Thoracic aorta (tissue), 2 donors: ENCODE measurements around the gene HSPA6. TPM values are rescaled to one million over a fixed set of nuclear protein-coding genes. Genes with fewer than 3 reads are reported as not detected.
"Not testable (repeated sequence)": the region's sequence is repeated elsewhere in the genome, so short reads cannot be mapped to it uniquely, and the experiment has no call there.

Experiments
- ATAC-seq: fragments of 150-250 bp; one replicate; pipeline ENCODE4 v1.8.0; 2017; ENCODE audit warnings: low read depth; ENCODE audit not compliant: insufficient number of reproducible peaks, low FRiP score
- DNase-seq: peaks from one replicate; pipeline ENCODE4 v3.0.0-alpha.2; 2020; ENCODE audit warnings: low spot score
- H3K27ac ChIP-seq, 2 donors: fragments of 200-600 bp; sonication (generic); 1 replicate in 1 of 2; 2 replicates in 1 of 2; pipeline ENCODE4 v1.5.1; 2016; ENCODE audit warnings: mild to moderate bottlenecking in 2 of 2, moderate library complexity in 2 of 2
- H3K27me3 ChIP-seq: fragments of 200-600 bp; sonication (generic); replicated peaks from 2 replicates; pipeline ENCODE4 v1.6.0; 2016; ENCODE audit warnings: mild to moderate bottlenecking; ENCODE audit not compliant: insufficient read depth
- H3K36me3 ChIP-seq: fragments of 200-600 bp; sonication (generic); one replicate; pipeline ENCODE4 v1.5.1; 2016
- H3K4me1 ChIP-seq, 2 donors: fragments of 200-600 bp; sonication (generic); 1 replicate in 1 of 2; 2 replicates in 1 of 2; pipeline versions ENCODE4 v1.5.1 to v1.6.0; 2016; ENCODE audit warnings: low read depth in 2 of 2, mild to moderate bottlenecking in 1 of 2; ENCODE audit not compliant: control insufficient read depth in 1 of 2
- H3K4me3 ChIP-seq: fragments of 200-600 bp; sonication (generic); 2 replicates; pipeline ENCODE4 v1.5.1; 2016; ENCODE audit warnings: mild to moderate bottlenecking
- H3K9me3 ChIP-seq: fragments of 200-600 bp; sonication (generic); 2 replicates; pipeline ENCODE4 v1.5.1; 2016
- total RNA-seq, 2 donors: library from RNA; depleted of rRNA; stranded (reverse); fragments of >200 nt; gene quantifications; one replicate each; pipeline versions ENCODE4 v1.1.0 to v1.2.3, GENCODE V29; 2016

Gene HSPA6
- total RNA-seq, 2 donors from 2014 or later, result 7.7 to 11.9 TPM

- not testable (repeated sequence) for DNase-seq, H3K9me3 ChIP-seq, H3K36me3 ChIP-seq, H3K27me3 ChIP-seq, ATAC-seq, H3K4me3 ChIP-seq
- H3K27ac ChIP-seq, result peak overlapping the region; percentile 69 to 80
- H3K4me1 ChIP-seq, result peaks cover 9 to 23% of the 10 kb centered on the region in 2 donors
Measured at GRCh38 chr1:161513953-161514352, 10.4 kb upstream of the HSPA6 start.

- H3K9me3 ChIP-seq, H3K4me1 ChIP-seq, H3K27me3 ChIP-seq, ATAC-seq, H3K36me3 ChIP-seq, DNase-seq: not testable (repeated sequence)
- Histone ChIP-seq H3K27ac (peak overlapping the region in 1 of 2 donors; percentile 88), H3K4me3 (peak overlapping the region; percentile 82)
Measured at GRCh38 chr1:161523041-161523816, 1.1 kb upstream of the HSPA6 start.

GRCh38 chr1:161524742-161525291, 477 bp downstream of the HSPA6 start:
- peak overlapping the region in 1 of 2 donors; percentile 44 for H3K27ac ChIP-seq
- ATAC-seq, DNase-seq, H3K36me3 ChIP-seq, H3K27me3 ChIP-seq, H3K9me3 ChIP-seq, H3K4me1 ChIP-seq: not testable (repeated sequence)
- H3K4me3 ChIP-seq, result peak overlapping the region; percentile 82

- DNase-seq, H3K36me3 ChIP-seq, H3K9me3 ChIP-seq, H3K27me3 ChIP-seq, H3K4me1 ChIP-seq, ATAC-seq: not testable (repeated sequence)
- Histone ChIP-seq H3K4me3 (peak overlapping the region; percentile 82), H3K27ac (peak overlapping the region in 1 of 2 donors; percentile 44)
Measured at GRCh38 chr1:161525321-161525720, 981 bp downstream of the HSPA6 start.

DNA sequence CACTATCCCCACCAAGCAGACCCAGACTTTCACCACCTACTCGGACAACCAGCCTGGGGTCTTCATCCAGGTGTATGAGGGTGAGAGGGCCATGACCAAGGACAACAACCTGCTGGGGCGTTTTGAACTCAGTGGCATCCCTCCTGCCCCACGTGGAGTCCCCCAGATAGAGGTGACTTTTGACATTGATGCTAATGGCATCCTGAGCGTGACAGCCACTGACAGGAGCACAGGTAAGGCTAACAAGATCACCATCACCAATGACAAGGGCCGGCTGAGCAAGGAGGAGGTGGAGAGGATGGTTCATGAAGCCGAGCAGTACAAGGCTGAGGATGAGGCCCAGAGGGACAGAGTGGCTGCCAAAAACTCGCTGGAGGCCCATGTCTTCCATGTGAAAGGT, 1.6 kb downstream of the HSPA6 start:
- H3K36me3 ChIP-seq, ATAC-seq, DNase-seq, H3K27me3 ChIP-seq, H3K9me3 ChIP-seq, H3K27ac ChIP-seq, H3K4me3 ChIP-seq, H3K4me1 ChIP-seq: not testable (repeated sequence)

DNA sequence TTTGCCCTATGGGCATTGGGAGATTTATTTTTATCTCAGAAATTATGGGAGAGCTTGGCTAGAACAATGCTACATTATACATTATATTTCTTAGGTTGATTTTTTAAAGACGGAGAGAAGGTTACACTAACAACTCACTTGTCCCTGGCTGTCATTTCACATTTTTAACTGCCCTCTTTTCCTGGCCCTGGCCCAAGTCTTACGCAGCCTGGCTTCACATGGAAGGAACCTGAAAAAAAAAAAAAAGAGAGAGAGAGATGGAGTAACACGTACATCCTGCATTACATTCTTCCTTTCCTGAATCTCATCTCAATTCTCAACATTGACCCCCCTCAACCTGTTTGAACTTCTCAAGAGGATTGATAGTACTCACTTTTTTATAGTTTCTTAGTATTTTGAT, 4.2 kb downstream of the HSPA6 start:
- not testable (repeated sequence) for H3K27ac ChIP-seq, H3K36me3 ChIP-seq, H3K4me3 ChIP-seq, H3K9me3 ChIP-seq, ATAC-seq, H3K27me3 ChIP-seq, DNase-seq
- peaks cover 11 to 29% of the 10 kb centered on the region in 2 donors for H3K4me1 ChIP-seq

DNA sequence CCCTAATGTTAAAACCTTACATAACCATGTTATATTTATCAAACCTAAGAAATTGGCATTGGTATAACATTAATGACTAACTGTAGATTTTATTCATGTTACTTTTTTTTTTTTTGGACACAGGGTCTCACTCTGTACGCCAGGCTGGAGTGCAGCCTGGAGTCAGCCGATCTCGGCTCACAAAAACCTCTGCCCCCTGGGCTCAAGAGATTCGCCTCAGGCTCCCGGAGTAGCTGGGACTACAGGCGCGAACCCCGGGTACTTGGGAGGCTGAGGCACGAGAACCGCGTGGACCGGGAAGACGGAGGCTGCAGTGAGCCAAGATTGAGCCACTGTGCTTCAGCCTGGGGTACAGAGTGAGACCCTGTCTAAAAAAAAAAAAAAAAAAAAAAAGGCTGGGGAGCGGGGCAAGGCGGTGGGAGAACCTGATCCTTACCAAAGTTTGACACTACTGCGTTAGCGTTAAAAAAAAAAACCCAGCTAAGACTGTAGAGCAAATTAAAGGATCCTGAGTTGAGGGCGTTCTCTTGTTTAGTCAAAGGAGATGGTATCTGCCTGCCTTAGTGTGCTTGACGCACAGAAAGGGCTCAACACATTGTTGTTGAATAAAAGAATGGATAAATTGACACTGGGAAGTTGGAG, 5.2 kb downstream of the HSPA6 start:
- Histone ChIP-seq H3K4me1 (peaks cover 11 to 29% of the 10 kb centered on the region in 2 donors), H3K4me3 (peak overlapping the region; percentile 80), H3K27ac (peak overlapping the region in 1 of 2 donors; percentile 88)
- DNase-seq, H3K36me3 ChIP-seq, H3K9me3 ChIP-seq, H3K27me3 ChIP-seq, ATAC-seq: not testable (repeated sequence)

DNA sequence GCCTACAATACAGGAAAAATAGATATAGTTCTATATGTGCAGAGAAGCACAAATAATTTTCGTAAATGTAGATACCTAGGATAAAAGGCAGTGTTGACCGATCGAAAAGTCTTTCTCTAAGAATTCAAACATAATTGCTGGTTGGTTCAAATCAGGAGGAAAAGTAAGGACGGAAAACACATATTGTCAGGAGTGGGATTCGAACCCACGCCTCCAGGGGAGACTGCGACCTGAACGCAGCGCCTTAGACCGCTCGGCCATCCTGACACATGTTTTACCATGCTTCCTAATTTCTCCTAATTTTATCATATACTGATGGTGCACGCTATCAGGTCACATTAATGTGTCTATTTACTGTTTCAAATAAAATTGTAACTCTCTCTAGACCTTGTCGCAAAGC, 5.8 kb downstream of the HSPA6 start:
- DNase-seq, H3K36me3 ChIP-seq, H3K9me3 ChIP-seq, H3K27me3 ChIP-seq: not testable (repeated sequence)
- H3K27ac ChIP-seq, result peak overlapping the region in 1 of 2 donors; percentile 88
- peak overlapping the region; percentile 80 for H3K4me3 ChIP-seq
- ATAC-seq, result peak; percentile 58
- peaks cover 11 to 29% of the 10 kb centered on the region in 2 donors for H3K4me1 ChIP-seq

- DNase-seq, H3K36me3 ChIP-seq, H3K9me3 ChIP-seq, H3K27me3 ChIP-seq: not testable (repeated sequence)
- H3K27ac ChIP-seq, result peak overlapping the region; percentile 64 to 88
- peaks cover 11 to 29% of the 10 kb centered on the region in 2 donors for H3K4me1 ChIP-seq
- H3K4me3 ChIP-seq, result peak overlapping the region; percentile 80
- peak; percentile 76 for ATAC-seq
Measured at GRCh38 chr1:161530671-161531641, 6.6 kb downstream of the HSPA6 start.
